Smooth muscle cell (in vitro differentiated cells): ENCODE results near the gene SLC36A3. TPM values are rescaled to one million over a fixed set of nuclear protein-coding genes. Genes with fewer than 3 reads are reported as not detected.

Experiments
- DNase-seq: peaks from one replicate; lab custom pipeline; 2025; ENCODE audit not compliant: unreplicated experiment; lab: John Stamatoyannopoulos, UW
- H2AFZ ChIP-seq: fragments of 200-600 bp; sonication (generic); 2 replicates; pipeline ENCODE4 v1.6.0; 2016; ENCODE audit warnings: antibody characterized with exemption, low read depth, mild to moderate bottlenecking
- H3F3A ChIP-seq: fragments of 200-600 bp; sonication (generic); 2 replicates; pipeline ENCODE4 v1.6.0; 2017; ENCODE audit warnings: antibody characterized with exemption, low read depth
- H3K27ac ChIP-seq: fragments of 200-600 bp; sonication (generic); 2 replicates; pipeline ENCODE4 v1.5.1; 2016; ENCODE audit warnings: low read depth, mild to moderate bottlenecking
- H3K27me3 ChIP-seq: fragments of 200-600 bp; sonication (generic); 2 replicates; pipeline ENCODE4 v1.6.1; 2016; ENCODE audit warnings: low read depth, mild to moderate bottlenecking
- H3K36me3 ChIP-seq: fragments of 200-600 bp; sonication (generic); 2 replicates; pipeline ENCODE4 v1.5.1; 2016; ENCODE audit warnings: low read depth
- H3K4me1 ChIP-seq: fragments of 200-600 bp; sonication (generic); 2 replicates; pipeline ENCODE4 v1.5.1; 2016; ENCODE audit warnings: low read depth
- H3K4me2 ChIP-seq: fragments of 200-600 bp; sonication (generic); 2 replicates; pipeline ENCODE4 v1.6.0; 2016; ENCODE audit warnings: mild to moderate bottlenecking
- H3K4me3 ChIP-seq: fragments of 200-600 bp; sonication (generic); 2 replicates; pipeline ENCODE4 v1.5.1; 2016; ENCODE audit warnings: mild to moderate bottlenecking
- H3K79me2 ChIP-seq: fragments of 200-600 bp; sonication (generic); 2 replicates; pipeline ENCODE4 v1.6.0; 2016; ENCODE audit warnings: low read depth, mild to moderate bottlenecking
- H3K9ac ChIP-seq: fragments of 200-600 bp; sonication (generic); 2 replicates; pipeline ENCODE4 v1.6.0; 2016; ENCODE audit warnings: low read depth
- H3K9me3 ChIP-seq: fragments of 200-600 bp; sonication (generic); replicated peaks from 2 replicates; pipeline ENCODE4 v1.5.1; 2016; ENCODE audit warnings: low read depth
- H4K20me1 ChIP-seq: fragments of 200-600 bp; sonication (generic); 2 replicates; pipeline ENCODE4 v1.6.0; 2016; ENCODE audit warnings: low read depth
- WGBS: methylation state at CpG from one replicate; pipeline ENCODE4 v1.1.7; 2016; ENCODE audit warnings: low lambda C conversion rate; 5-methylcytosine and 5-hydroxymethylcytosine counted together
- polyA plus RNA-seq: library from polyadenylated mRNA; unstranded; fragments of >200 nt; fragmentation: Nextera tagmentation; extraction: Ambion mirVana; gene quantifications from 2 replicates; pipeline ENCODE4 v1.2.1, GENCODE V29; 2016
- total RNA-seq: library from RNA; depleted of rRNA; stranded (reverse); fragments of >200 nt; gene quantifications from 2 replicates; pipeline ENCODE4 v1.2.3, GENCODE V29; 2014
- TF ChIP-seq, protein P1 (sequence below): fragments of 200-600 bp; sonication (generic); IDR thresholded peaks from 2 replicates; pipeline ENCODE4 v1.5.1; 2017; ENCODE audit warnings: borderline replicate concordance, mild to moderate bottlenecking, antibody characterized with exemption; ENCODE audit not compliant: insufficient read depth, poor library complexity, severe bottlenecking

The SLC36A3 gene
- total and polyA plus RNA-seq, 2 experiments from 2014 or later: not detected

DNA sequence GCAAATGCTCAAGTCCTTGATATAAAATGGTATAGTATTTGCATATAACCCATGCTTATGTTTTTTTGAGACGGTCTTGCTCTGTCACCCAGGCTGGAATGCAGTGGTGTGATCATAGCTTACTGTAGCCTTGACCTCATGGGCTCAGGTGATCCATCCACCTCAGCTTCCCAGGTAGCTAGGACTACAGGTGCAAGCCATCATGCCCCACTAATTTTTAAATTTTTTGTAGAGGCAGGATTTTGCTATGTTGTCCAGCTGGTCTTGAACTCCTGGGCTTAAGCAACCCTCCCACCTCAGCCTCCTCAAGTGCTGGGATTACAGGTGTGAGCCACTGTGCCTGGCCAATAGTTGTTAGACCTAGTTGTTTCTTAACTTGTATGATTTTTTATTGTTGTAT lies 17.3 kb downstream of the SLC36A3 start:
- Histone ChIP-seq H3K27ac (peak overlapping the region; percentile 51), H3K9ac (no peak overlapping the region), H3K4me3 (no peak overlapping the region), H3K79me2 (no peaks in the 10 kb centered on the region), H3K4me1 (no peaks in the 10 kb centered on the region), H3K27me3 (no peaks in the 10 kb centered on the region), H4K20me1 (no peaks in the 10 kb centered on the region), H2AFZ (no peak overlapping the region), H3K9me3 (no peaks in the 10 kb centered on the region), H3K36me3 (no peaks in the 10 kb centered on the region), H3K4me2 (no peak overlapping the region), H3F3A (no peaks in the 10 kb centered on the region)
- no peak for DNase-seq
- TF ChIP-seq, protein P1, sequence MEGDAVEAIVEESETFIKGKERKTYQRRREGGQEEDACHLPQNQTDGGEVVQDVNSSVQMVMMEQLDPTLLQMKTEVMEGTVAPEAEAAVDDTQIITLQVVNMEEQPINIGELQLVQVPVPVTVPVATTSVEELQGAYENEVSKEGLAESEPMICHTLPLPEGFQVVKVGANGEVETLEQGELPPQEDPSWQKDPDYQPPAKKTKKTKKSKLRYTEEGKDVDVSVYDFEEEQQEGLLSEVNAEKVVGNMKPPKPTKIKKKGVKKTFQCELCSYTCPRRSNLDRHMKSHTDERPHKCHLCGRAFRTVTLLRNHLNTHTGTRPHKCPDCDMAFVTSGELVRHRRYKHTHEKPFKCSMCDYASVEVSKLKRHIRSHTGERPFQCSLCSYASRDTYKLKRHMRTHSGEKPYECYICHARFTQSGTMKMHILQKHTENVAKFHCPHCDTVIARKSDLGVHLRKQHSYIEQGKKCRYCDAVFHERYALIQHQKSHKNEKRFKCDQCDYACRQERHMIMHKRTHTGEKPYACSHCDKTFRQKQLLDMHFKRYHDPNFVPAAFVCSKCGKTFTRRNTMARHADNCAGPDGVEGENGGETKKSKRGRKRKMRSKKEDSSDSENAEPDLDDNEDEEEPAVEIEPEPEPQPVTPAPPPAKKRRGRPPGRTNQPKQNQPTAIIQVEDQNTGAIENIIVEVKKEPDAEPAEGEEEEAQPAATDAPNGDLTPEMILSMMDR: no peak
- 78% methylated on average over 1 of the region's 1 CpG for WGBS

DNA sequence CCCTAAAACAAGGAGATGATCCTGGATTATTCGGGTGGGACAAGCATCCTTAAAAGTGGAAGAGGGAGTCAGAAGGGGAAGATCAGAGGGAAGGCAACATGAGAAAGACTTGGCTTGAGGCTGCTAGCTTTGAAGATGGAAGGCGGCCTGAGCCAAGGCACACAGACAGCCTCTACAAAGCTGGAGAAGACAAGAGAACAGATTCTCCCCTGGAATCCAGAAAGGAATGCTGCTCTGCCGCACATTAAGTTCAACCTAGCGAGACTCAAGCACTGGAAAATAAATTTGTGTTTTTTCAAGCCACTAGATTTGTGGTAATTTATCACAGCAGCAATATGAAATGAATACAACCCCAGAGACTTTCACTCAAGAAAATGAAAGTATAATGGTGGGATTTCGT lies 17.9 kb downstream of the SLC36A3 start:
- peak overlapping the region; percentile 51 for H3K27ac ChIP-seq
- no peaks in the 10 kb centered on the region for H3K9me3 ChIP-seq
- no peaks in the 10 kb centered on the region for H3K27me3 ChIP-seq
- WGBS: 67% methylated on average over 5 of the region's 5 CpGs
- no peak overlapping the region for H3K4me3 ChIP-seq
- H3K9ac ChIP-seq: no peak overlapping the region
- TF ChIP-seq, protein P1: no peak
- no peaks in the 10 kb centered on the region for H3K79me2 ChIP-seq
- DNase-seq: no peak
- no peak overlapping the region for H3K4me2 ChIP-seq
- H4K20me1 ChIP-seq: no peaks in the 10 kb centered on the region
- H3F3A ChIP-seq: no peaks in the 10 kb centered on the region
- H2AFZ ChIP-seq: no peak overlapping the region
- H3K36me3 ChIP-seq: no peaks in the 10 kb centered on the region
- no peaks in the 10 kb centered on the region for H3K4me1 ChIP-seq

DNA sequence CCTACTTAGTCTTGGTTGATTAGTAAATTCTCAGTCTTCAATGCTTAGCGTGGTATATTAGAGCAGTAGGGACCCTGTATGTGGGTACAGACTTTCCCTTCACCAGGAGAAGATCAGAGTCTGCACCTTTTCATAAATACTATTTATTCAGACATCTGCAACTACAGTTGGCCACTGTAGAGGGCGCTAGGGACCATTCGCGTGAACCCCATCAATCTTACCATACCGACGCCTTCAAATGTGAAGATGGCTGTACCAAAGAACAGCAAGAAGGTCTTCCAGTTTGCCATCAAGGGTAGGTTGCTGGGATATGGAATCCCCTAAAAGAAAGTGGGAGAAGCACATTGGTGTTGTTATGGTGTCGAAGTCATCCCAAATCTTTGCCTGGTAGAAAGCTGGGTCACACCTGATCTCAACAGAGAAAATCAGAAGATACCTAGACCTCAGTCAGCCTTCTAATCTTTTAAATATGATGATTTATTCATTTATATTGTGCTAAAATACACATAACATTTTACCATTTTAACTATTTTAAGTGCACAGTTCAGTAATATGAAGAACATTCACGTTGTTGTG lies 19.1 kb downstream of the SLC36A3 start:
- no peaks in the 10 kb centered on the region for H3K4me1 ChIP-seq
- no peak overlapping the region for H2AFZ ChIP-seq
- TF ChIP-seq, protein P1: peak; percentile 25
- WGBS: 40% methylated on average over 8 of the region's 8 CpGs
- H4K20me1 ChIP-seq: no peaks in the 10 kb centered on the region
- H3K4me2 ChIP-seq: no peak overlapping the region
- no peaks in the 10 kb centered on the region for H3K9me3 ChIP-seq
- H3K9ac ChIP-seq: no peak overlapping the region
- H3F3A ChIP-seq: no peaks in the 10 kb centered on the region
- no peak overlapping the region for H3K27ac ChIP-seq
- no peak overlapping the region for H3K4me3 ChIP-seq
- DNase-seq: no peak
- no peaks in the 10 kb centered on the region for H3K36me3 ChIP-seq
- H3K79me2 ChIP-seq: no peaks in the 10 kb centered on the region
- H3K27me3 ChIP-seq: no peaks in the 10 kb centered on the region
